Retinal pigment epithelial cell (primary cell): ENCODE measurements around the gene C17orf100.

Experiments
- DNase-seq: peaks from one replicate; pipeline ENCODE4 v3.0.0-alpha.2; 2010; ENCODE audit warnings: low read depth
- H3K4me3 ChIP-seq: 2 replicates; pipeline ENCODE4 v1.5.1; 2011; ENCODE audit warnings: mild to moderate bottlenecking, low read length, control low read depth, moderate library complexity
- CTCF ChIP-seq: conservative IDR thresholded peaks from 2 replicates; pipeline ENCODE4 v1.5.1; 2011; ENCODE audit warnings: low read depth, low read length, control low read depth, inconsistent platforms

Gene C17orf100

GRCh38 chr17:6667516-6667915 lies 16.0 kb downstream of the C17orf100 start:
- no peak for TF ChIP-seq CTCF
- H3K4me3 ChIP-seq: no peak overlapping the region
- no peak for DNase-seq

GRCh38 chr17:6668219-6668618 lies 16.7 kb downstream of the C17orf100 start:
- TF ChIP-seq CTCF: no peak
- no peak overlapping the region for H3K4me3 ChIP-seq
- DNase-seq: no peak

GRCh38 chr17:6668727-6669425 lies 17.3 kb downstream of the C17orf100 start:
- DNase-seq: no peak
- TF ChIP-seq CTCF: no peak

GRCh38 chr17:6669479-6670212 lies 18.1 kb downstream of the C17orf100 start:
- no peak overlapping the region for H3K4me3 ChIP-seq
- DNase-seq: no peak
- no peak for TF ChIP-seq CTCF

More at GRCh38 chr17:6668727-6669425, 17.3 kb downstream of the C17orf100 start:
- H3K4me3 ChIP-seq: no peak overlapping the region

GRCh38 chr17:6670571-6670970 lies 19.0 kb downstream of the C17orf100 start:
- no peak for DNase-seq
- TF ChIP-seq CTCF: no peak
- H3K4me3 ChIP-seq: no peak overlapping the region

- H3K4me3 ChIP-seq: no peak overlapping the region
- no peak for DNase-seq
- TF ChIP-seq CTCF: no peak
Measured at GRCh38 chr17:6670999-6671398, 19.4 kb downstream of the C17orf100 start.

- no peak overlapping the region for H3K4me3 ChIP-seq
- no peak for DNase-seq
- TF ChIP-seq CTCF: no peak
Measured at GRCh38 chr17:6671431-6671830, 19.9 kb downstream of the C17orf100 start.
